T-helper 1 cell treated with Interleukin-12 subunit alpha and Interleukin-12 subunit beta and Interleukin-4 antibody, amounts not matched to agents 30 ng/mL and 1 ng/mL, for 36 hours (primary cell): ENCODE measurements around the gene BICD2. TPM values are rescaled to one million over a fixed set of nuclear protein-coding genes. Genes with fewer than 3 reads are reported as not detected.

Source experiments
- intact Hi-C: fragments of 100-400 bp; cut with micrococcal nuclease; formaldehyde crosslinking; loops from one replicate; pipeline ENCODE4 v1.15.1; 2024
- total RNA-seq: library from RNA; stranded (reverse); gene quantifications from 2 replicates; pipeline ENCODE4 v1.2.3, GENCODE V29; 2022

The BICD2 gene
- total RNA-seq, 1 donor from 2014 or later, result 27.1 TPM

GRCh38 chr9:92716557-92716956 is 48.1 kb downstream of the BICD2 start:
- intact Hi-C loops, result loop anchor here (1.0 kb wide), 2 partner anchors 49 to 75 kb away; no protein-coding TSS in a partner anchor

- intact Hi-C loops, result loop anchor here (1.0 kb wide), 2 partner anchors 50 to 76 kb away; no protein-coding TSS in a partner anchor
Observed at GRCh38 chr9:92715488-92716231, 49.0 kb downstream of the BICD2 start.

- intact Hi-C loops, result no loop called here
Observed at GRCh38 chr9:92714787-92715487, 49.7 kb downstream of the BICD2 start.

- intact Hi-C loops, result no loop called here
Observed at GRCh38 chr9:92714016-92714415, 50.6 kb downstream of the BICD2 start.

DNA sequence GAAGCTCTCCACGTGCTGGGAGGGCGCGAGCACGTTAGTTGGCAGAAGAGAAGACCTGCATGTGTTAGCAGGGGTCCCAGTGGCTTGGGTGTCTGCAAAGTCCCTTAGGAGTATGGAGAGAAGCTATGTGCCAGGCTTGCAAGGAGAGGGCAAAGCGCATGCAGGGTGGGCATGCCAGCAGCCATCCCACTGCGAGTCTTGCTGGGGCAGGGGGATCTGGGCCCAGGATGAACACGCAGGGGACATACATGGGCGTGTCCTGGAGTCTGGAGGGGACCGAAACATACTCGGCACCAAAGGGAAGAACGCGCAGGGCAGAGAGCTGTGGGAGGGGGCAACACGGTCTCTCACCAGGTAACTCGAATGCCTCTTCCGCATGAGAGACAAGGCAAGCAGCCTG is 51.1 kb downstream of the BICD2 start:
- intact Hi-C loops, result no loop called here

- intact Hi-C loops, result no loop called here
Observed at GRCh38 chr9:92712767-92713166, 51.9 kb downstream of the BICD2 start.

GRCh38 chr9:92711844-92712243 is 52.8 kb downstream of the BICD2 start:
- intact Hi-C loops, result no loop called here

GRCh38 chr9:92711146-92711545 is 53.5 kb downstream of the BICD2 start:
- intact Hi-C loops, result no loop called here

GRCh38 chr9:92710368-92710767 is 54.3 kb downstream of the BICD2 start:
- intact Hi-C loops, result no loop called here

DNA sequence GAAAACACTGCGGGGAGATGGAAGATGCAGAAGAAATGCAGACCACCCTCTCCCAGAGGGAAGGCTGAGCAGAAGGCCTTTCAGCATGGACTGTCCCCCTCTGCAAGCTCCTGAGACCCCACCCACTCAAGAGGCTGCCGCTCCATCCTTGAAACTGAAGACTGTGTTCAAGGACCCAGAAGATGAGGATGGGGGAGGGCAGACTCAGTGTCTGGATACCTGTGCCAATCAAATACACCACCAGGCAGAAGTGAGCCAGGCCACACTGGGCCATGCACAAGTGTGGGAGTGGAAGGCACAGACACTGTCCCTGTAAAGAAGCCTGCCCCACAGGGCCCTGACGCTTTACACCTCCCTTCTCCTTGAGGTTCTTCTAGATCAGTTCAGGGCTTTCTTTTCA is 54.7 kb downstream of the BICD2 start:
- intact Hi-C loops, result no loop called here

- intact Hi-C loops, result no loop called here
Observed at GRCh38 chr9:92709240-92709639, 55.4 kb downstream of the BICD2 start.

GRCh38 chr9:92707530-92707929 is 57.1 kb downstream of the BICD2 start:
- intact Hi-C loops, result no loop called here

- intact Hi-C loops, result loop anchor here (1.0 kb wide), 2 partner anchors 36 to 572 kb away; partner anchors contain the start of gene IPPK
Observed at GRCh38 chr9:92706218-92706940, 58.3 kb downstream of the BICD2 start.

GRCh38 chr9:92704528-92704927 is 60.1 kb downstream of the BICD2 start:
- intact Hi-C loops, result no loop called here

DNA sequence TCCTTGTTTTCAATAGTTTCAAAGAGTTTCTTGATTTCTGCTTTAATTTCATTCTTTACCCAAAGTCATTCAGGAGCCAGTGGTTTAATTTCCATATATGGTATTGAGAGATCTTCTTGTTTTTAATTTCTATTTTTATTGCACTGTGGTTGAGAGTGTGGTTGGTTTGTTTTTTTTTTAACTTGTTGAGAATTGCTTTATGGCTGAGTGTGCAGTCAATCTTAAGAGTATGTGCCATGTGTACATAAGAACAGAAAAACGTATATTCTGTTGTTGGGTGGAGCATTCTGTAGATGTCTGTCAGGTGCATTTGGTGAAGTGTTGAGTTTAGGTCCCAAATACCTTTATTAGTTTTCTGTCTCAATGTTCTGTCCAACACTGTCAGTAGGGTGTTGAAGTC is 68.0 kb downstream of the BICD2 start:
- intact Hi-C loops, result no loop called here

GRCh38 chr9:92686954-92687353 is 77.7 kb downstream of the BICD2 start:
- intact Hi-C loops, result no loop called here

DNA sequence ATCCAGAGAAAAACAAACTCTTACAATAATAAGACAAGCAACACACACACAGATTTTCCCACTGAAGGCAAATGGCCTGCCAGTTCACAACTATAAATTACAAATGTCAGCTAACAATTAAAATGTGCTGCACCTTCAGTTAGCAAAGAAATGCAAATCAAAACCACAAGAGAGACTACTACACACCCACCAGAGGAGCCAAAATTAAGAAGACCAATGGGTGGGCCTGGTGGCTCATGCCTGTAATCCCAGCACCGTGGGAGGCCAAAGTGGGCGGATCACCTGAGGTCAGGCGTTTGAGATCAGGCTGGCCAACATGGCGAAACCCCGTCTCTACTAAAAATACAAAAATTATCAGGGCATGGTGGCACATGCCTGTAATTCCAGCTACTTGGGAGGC is 79.6 kb downstream of the BICD2 start:
- intact Hi-C loops, result no loop called here

DNA sequence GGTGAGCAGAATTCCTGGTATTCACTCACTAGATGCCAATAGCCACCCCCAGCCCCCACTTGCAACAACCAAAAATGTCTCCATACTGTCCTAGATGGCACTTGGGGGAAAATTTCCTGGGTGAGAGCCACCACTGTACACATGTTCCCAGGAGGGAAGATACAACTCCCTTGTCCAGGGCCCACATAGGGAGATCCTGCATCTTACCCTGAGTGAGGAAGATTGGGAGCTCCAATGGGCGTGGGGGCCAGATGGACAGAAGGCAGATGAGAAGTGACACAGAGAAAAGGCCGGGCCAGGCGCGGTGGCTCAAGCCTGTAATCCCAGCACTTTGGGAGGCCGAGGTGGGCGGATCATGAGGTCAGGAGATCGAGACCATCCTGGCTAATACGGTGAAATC is 82.4 kb downstream of the BICD2 start:
- intact Hi-C loops, result no loop called here

DNA sequence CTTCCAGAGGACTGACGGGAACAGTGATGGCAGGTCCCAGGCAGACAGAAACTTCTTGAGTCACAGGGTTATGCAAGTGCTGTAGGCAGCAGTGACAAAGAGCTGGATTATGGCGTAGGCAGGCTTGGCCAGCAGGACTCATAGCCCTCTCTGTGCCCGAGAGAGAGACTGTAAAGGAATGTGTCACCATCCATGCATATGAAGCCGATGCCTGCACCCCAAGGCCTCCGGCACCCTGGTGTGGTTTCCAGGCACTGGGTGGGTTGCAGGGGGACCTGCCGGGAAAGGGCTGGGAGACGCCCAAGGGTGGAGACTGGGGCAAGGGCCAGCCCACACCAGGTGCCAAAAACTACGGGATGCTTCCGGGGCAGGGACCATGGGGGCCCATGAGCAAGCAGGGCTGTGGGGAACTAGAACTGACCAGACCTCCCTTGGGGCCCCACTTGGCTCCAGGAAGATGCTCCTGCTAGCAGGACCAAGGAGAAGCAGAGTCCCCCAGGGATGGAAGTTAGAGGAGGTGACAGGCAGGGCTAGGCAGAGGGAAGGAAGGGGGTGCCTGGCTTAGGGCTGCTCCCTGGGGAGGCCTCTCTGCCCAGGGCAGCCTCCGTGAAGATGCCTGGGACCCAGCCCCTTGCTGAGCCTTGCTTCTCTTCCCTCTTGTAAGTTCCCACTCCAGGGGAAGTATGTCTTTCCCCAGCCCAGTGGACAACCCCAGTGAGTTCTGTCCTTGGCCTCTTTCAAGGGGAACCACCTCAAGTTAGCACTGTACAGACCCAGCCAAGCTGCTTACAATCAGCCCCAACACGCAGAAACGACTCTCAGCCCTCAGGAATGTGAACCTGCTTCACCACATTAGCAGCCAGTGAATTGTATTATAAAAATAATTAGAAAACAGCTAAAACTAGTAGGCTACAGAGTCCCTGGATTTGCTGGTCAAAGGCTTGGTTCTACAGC is 84.2 kb downstream of the BICD2 start:
- intact Hi-C loops, result no loop called here

DNA sequence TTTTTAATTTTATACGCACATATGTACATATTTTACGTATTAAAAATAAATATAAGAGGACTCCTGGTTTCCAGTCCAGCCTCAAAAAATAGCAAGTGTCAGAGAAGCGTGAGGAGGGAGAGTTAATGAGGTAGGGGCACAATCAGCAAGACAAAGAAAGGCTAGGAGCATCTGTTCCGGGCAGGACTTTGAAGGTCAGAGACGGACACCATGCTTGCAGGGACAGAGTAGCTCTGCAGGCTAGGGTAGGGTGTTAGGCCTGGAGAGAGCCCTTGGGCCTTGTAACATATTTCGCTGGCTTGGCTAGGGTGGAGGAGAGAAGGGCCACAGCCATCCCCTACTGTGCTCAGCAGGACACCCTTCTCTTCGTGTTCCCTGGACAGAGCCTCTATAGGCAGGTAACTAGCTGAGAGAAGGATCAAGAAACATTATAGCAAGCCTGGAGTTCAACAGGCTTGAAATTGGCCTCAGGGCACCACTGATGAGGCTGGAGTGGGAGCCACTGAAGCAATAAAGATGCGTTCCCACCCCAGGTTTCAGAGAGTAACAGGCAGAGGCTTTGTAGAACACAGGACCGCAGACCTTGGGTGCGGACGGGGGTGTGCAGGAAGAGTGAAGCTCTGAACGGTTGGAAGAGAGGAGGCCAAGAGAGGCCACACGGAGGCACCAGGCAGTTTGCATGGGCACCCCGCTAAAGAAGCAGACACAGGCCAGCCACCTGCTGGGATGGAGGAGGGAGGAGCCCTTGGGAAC is 85.0 kb downstream of the BICD2 start:
- intact Hi-C loops, result loop anchor here (10.0 kb wide), 1 partner anchor 1485 kb away; no protein-coding TSS in a partner anchor
